ENCODE data around the gene C9orf43. TPM values are rescaled to one million over a fixed set of nuclear protein-coding genes. Genes with fewer than 3 reads are reported as not detected.
"Not testable (repeated sequence)": the region's sequence is repeated elsewhere in the genome, so short reads cannot be mapped to it uniquely, and the experiment has no call there.

The C9orf43 gene
- total RNA-seq: 0.48 TPM in 2 replicates

- peak within 1 kb of the TSS; percentile 97 for H3K4me3 Mint-ChIP-seq (ENCODE audit: low read depth)
- DNase-seq (ENCODE audit: low spot score): peak; percentile 94
- peak within 1 kb of the TSS; percentile 99 for H3K27ac Mint-ChIP-seq
- peaks cover 20% of the 10 kb centered on the region for H3K4me1 Mint-ChIP-seq (ENCODE audit: low read depth)
- intact Hi-C loops (cut with micrococcal nuclease): loop anchor here (1.0 to 5.0 kb wide), 9 partner anchors 9 to 258 kb away; partner anchors contain the start of genes ALAD, CDC26, FKBP15 and HDHD3
- H3K9me3 Mint-ChIP-seq: no peaks in the 10 kb centered on the region
- no peaks in the 10 kb centered on the region for H3K27me3 Mint-ChIP-seq (ENCODE audit: low read depth)
- H3K36me3 Mint-ChIP-seq (ENCODE audit: low read depth): peaks cover 33% of the 10 kb centered on the region
Observed at GRCh38 chr9:113410207-113410864, at the start of gene C9orf43, which contains the start of gene POLE3. Gene C9orf43, plus strand, starts transcription at chr9:113410747. Its CDS starts 2,747 bp downstream, at chr9:113413494. Gene POLE3, minus strand, starts transcription at chr9:113410675. Its CDS starts 382 bp downstream, at chr9:113410293.

GRCh38 chr9:113361304-113362018, 49.1 kb upstream of the C9orf43 start:
- intact Hi-C loops (cut with micrococcal nuclease): loop anchor here (1.0 kb wide), 1 partner anchor 11 kb away; no protein-coding TSS in a partner anchor
- H3K27ac Mint-ChIP-seq: peak overlapping the region; percentile 26
- H3K4me1 Mint-ChIP-seq (ENCODE audit: low read depth): peaks cover 14% of the 10 kb centered on the region
- no peaks in the 10 kb centered on the region for H3K27me3 Mint-ChIP-seq (ENCODE audit: low read depth)
- H3K9me3 Mint-ChIP-seq: no peaks in the 10 kb centered on the region
- H3K4me3 Mint-ChIP-seq (ENCODE audit: low read depth): no peak overlapping the region
- DNase-seq (ENCODE audit: low spot score): no peak
- H3K36me3 Mint-ChIP-seq (ENCODE audit: low read depth): peaks cover 18% of the 10 kb centered on the region

- DNase-seq (ENCODE audit: low spot score): no peak
- no peak overlapping the region for H3K27ac Mint-ChIP-seq
- H3K4me3 Mint-ChIP-seq (ENCODE audit: low read depth): no peak overlapping the region
- peaks cover 14% of the 10 kb centered on the region for H3K4me1 Mint-ChIP-seq (ENCODE audit: low read depth)
- H3K9me3 Mint-ChIP-seq: no peaks in the 10 kb centered on the region
- H3K36me3 Mint-ChIP-seq (ENCODE audit: low read depth): peaks cover 13% of the 10 kb centered on the region
- no peaks in the 10 kb centered on the region for H3K27me3 Mint-ChIP-seq (ENCODE audit: low read depth)
- intact Hi-C loops (cut with micrococcal nuclease): no loop called here
Observed at GRCh38 chr9:113363336-113363735, 47.2 kb upstream of the C9orf43 start.

- H3K27me3 Mint-ChIP-seq (ENCODE audit: low read depth): no peaks in the 10 kb centered on the region
- no peak overlapping the region for H3K4me3 Mint-ChIP-seq (ENCODE audit: low read depth)
- peaks cover 9% of the 10 kb centered on the region for H3K36me3 Mint-ChIP-seq (ENCODE audit: low read depth)
- H3K9me3 Mint-ChIP-seq: no peaks in the 10 kb centered on the region
- intact Hi-C loops (cut with micrococcal nuclease): no loop called here
- H3K27ac Mint-ChIP-seq: no peak overlapping the region
- no peak for DNase-seq (ENCODE audit: low spot score)
- H3K4me1 Mint-ChIP-seq (ENCODE audit: low read depth): peaks cover 14% of the 10 kb centered on the region
Observed at GRCh38 chr9:113364951-113365350, 45.6 kb upstream of the C9orf43 start.

GRCh38 chr9:113365652-113366051, 44.9 kb upstream of the C9orf43 start:
- H3K9me3 Mint-ChIP-seq; DNase-seq (ENCODE audit: low spot score); intact Hi-C loops (cut with micrococcal nuclease); H3K27me3 Mint-ChIP-seq (ENCODE audit: low read depth); H3K27ac Mint-ChIP-seq; H3K36me3 Mint-ChIP-seq (ENCODE audit: low read depth); H3K4me3 Mint-ChIP-seq (ENCODE audit: low read depth): not testable (repeated sequence)
- H3K4me1 Mint-ChIP-seq (ENCODE audit: low read depth): peaks cover 14% of the 10 kb centered on the region

GRCh38 chr9:113368348-113368981, 42.1 kb upstream of the C9orf43 start:
- no peak for DNase-seq (ENCODE audit: low spot score)
- Mint-ChIP-seq H3K27ac (no peak overlapping the region), H3K9me3 (no peaks in the 10 kb centered on the region), H3K36me3 (ENCODE audit: low read depth) (peaks cover 13% of the 10 kb centered on the region), H3K27me3 (ENCODE audit: low read depth) (no peaks in the 10 kb centered on the region), H3K4me3 (ENCODE audit: low read depth) (no peak overlapping the region), H3K4me1 (ENCODE audit: low read depth) (peaks cover 4% of the 10 kb centered on the region)
- intact Hi-C loops (cut with micrococcal nuclease): no loop called here

- Mint-ChIP-seq H3K36me3 (ENCODE audit: low read depth) (peaks cover 10% of the 10 kb centered on the region), H3K9me3 (no peaks in the 10 kb centered on the region), H3K27me3 (ENCODE audit: low read depth) (no peaks in the 10 kb centered on the region), H3K4me3 (ENCODE audit: low read depth) (no peak overlapping the region), H3K27ac (no peak overlapping the region), H3K4me1 (ENCODE audit: low read depth) (peaks cover 1% of the 10 kb centered on the region)
- intact Hi-C loops (cut with micrococcal nuclease): no loop called here
- no peak for DNase-seq (ENCODE audit: low spot score)
Observed at GRCh38 chr9:113368982-113369854, 41.3 kb upstream of the C9orf43 start.

GRCh38 chr9:113369855-113370140, 40.7 kb upstream of the C9orf43 start:
- H3K4me3 Mint-ChIP-seq (ENCODE audit: low read depth): no peak overlapping the region
- H3K9me3 Mint-ChIP-seq: no peaks in the 10 kb centered on the region
- H3K27me3 Mint-ChIP-seq (ENCODE audit: low read depth): no peaks in the 10 kb centered on the region
- DNase-seq (ENCODE audit: low spot score): no peak
- intact Hi-C loops (cut with micrococcal nuclease): no loop called here
- H3K36me3 Mint-ChIP-seq (ENCODE audit: low read depth): peaks cover 14% of the 10 kb centered on the region
- H3K27ac Mint-ChIP-seq: no peak overlapping the region
- H3K4me1 Mint-ChIP-seq (ENCODE audit: low read depth): peaks cover under 1% of the 10 kb centered on the region

GRCh38 chr9:113370806-113371325, 39.7 kb upstream of the C9orf43 start:
- peaks cover 9% of the 10 kb centered on the region for H3K4me1 Mint-ChIP-seq (ENCODE audit: low read depth)
- peaks cover 24% of the 10 kb centered on the region for H3K36me3 Mint-ChIP-seq (ENCODE audit: low read depth)
- intact Hi-C loops (cut with micrococcal nuclease): no loop called here
- no peaks in the 10 kb centered on the region for H3K27me3 Mint-ChIP-seq (ENCODE audit: low read depth)
- no peak for DNase-seq (ENCODE audit: low spot score)
- H3K4me3 Mint-ChIP-seq (ENCODE audit: low read depth): no peak overlapping the region
- no peak overlapping the region for H3K27ac Mint-ChIP-seq
- no peaks in the 10 kb centered on the region for H3K9me3 Mint-ChIP-seq

- Mint-ChIP-seq H3K4me1 (ENCODE audit: low read depth) (peaks cover 9% of the 10 kb centered on the region), H3K27me3 (ENCODE audit: low read depth) (no peaks in the 10 kb centered on the region), H3K27ac (no peak overlapping the region), H3K9me3 (no peaks in the 10 kb centered on the region), H3K4me3 (ENCODE audit: low read depth) (no peak overlapping the region), H3K36me3 (ENCODE audit: low read depth) (peaks cover 24% of the 10 kb centered on the region)
- no peak for DNase-seq (ENCODE audit: low spot score)
- intact Hi-C loops (cut with micrococcal nuclease): no loop called here
Observed at GRCh38 chr9:113372059-113372458, 38.5 kb upstream of the C9orf43 start.

- DNase-seq (ENCODE audit: low spot score): no peak
- H3K27me3 Mint-ChIP-seq (ENCODE audit: low read depth): no peaks in the 10 kb centered on the region
- H3K9me3 Mint-ChIP-seq: no peaks in the 10 kb centered on the region
- peaks cover 9% of the 10 kb centered on the region for H3K4me1 Mint-ChIP-seq (ENCODE audit: low read depth)
- intact Hi-C loops (cut with micrococcal nuclease): no loop called here
- peaks cover 24% of the 10 kb centered on the region for H3K36me3 Mint-ChIP-seq (ENCODE audit: low read depth)
- no peak overlapping the region for H3K4me3 Mint-ChIP-seq (ENCODE audit: low read depth)
- H3K27ac Mint-ChIP-seq: no peak overlapping the region
Observed at GRCh38 chr9:113373256-113373655, 37.3 kb upstream of the C9orf43 start.

GRCh38 chr9:113373676-113374392, 36.7 kb upstream of the C9orf43 start:
- peaks cover 9% of the 10 kb centered on the region for H3K4me1 Mint-ChIP-seq (ENCODE audit: low read depth)
- no peaks in the 10 kb centered on the region for H3K9me3 Mint-ChIP-seq
- no peak overlapping the region for H3K4me3 Mint-ChIP-seq (ENCODE audit: low read depth)
- no peak overlapping the region for H3K27ac Mint-ChIP-seq
- peaks cover 24% of the 10 kb centered on the region for H3K36me3 Mint-ChIP-seq (ENCODE audit: low read depth)
- H3K27me3 Mint-ChIP-seq (ENCODE audit: low read depth): no peaks in the 10 kb centered on the region
- no peak for DNase-seq (ENCODE audit: low spot score)
- intact Hi-C loops (cut with micrococcal nuclease): no loop called here

Data from activated T-helper 2 cell treated with anti-CD3 and anti-CD28 coated beads, Interferon-gamma antibody, Interleukin-2, Interleukin-4, amounts not matched to agents 10 μg/mL and 5 μg/mL and 100 μg/mL, durations not matched to agents 14 hours and 24 hours and 36 hours (primary cell).